Measurements from ENCODE around the gene CD300A.

Gene CD300A

GRCh38 chr17:74439691-74440567 lies 26.5 kb upstream of the CD300A start:
- no peak for DNase-seq (ENCODE audit: low read depth in 2 of 2)

- DNase-seq (ENCODE audit: low read depth in 2 of 2) = no peak
Measured at GRCh38 chr17:74441537-74441936, 24.9 kb upstream of the CD300A start.

- no peak for DNase-seq (ENCODE audit: low read depth in 2 of 2)
Measured at GRCh38 chr17:74442291-74442669, 24.2 kb upstream of the CD300A start.

GRCh38 chr17:74442670-74443515 lies 23.5 kb upstream of the CD300A start:
- DNase-seq (ENCODE audit: low read depth in 2 of 2) = no peak

- DNase-seq (ENCODE audit: low read depth in 2 of 2) = no peak
Measured at GRCh38 chr17:74443516-74444296, 22.7 kb upstream of the CD300A start.

- no peak for DNase-seq (ENCODE audit: low read depth in 2 of 2)
Measured at GRCh38 chr17:74444406-74444805, 22.0 kb upstream of the CD300A start.

- DNase-seq (ENCODE audit: low read depth in 2 of 2) = no peak
Measured at GRCh38 chr17:74445158-74445557, 21.3 kb upstream of the CD300A start.

- DNase-seq (ENCODE audit: low read depth in 2 of 2) = no peak
Measured at GRCh38 chr17:74446551-74447500, 19.6 kb upstream of the CD300A start.

- no peak for DNase-seq (ENCODE audit: low read depth in 2 of 2)
Measured at GRCh38 chr17:74447628-74448159, 18.7 kb upstream of the CD300A start.

- DNase-seq (ENCODE audit: low read depth in 2 of 2) = no peak
Measured at GRCh38 chr17:74448756-74449155, 17.7 kb upstream of the CD300A start.

GRCh38 chr17:74449306-74449705 lies 17.1 kb upstream of the CD300A start:
- DNase-seq (ENCODE audit: low read depth in 2 of 2) = no peak

GRCh38 chr17:74449773-74450172 lies 16.7 kb upstream of the CD300A start:
- DNase-seq (ENCODE audit: low read depth in 2 of 2) = no peak

- DNase-seq (ENCODE audit: low read depth in 2 of 2) = no peak
Measured at GRCh38 chr17:74450231-74450630, 16.2 kb upstream of the CD300A start.

GRCh38 chr17:74450925-74451403 lies 15.5 kb upstream of the CD300A start:
- DNase-seq (ENCODE audit: low read depth in 2 of 2) = no peak

- DNase-seq (ENCODE audit: low read depth in 2 of 2) = no peak
Measured at GRCh38 chr17:74451557-74451956, 14.9 kb upstream of the CD300A start.

- no peak for DNase-seq (ENCODE audit: low read depth in 2 of 2)
Measured at GRCh38 chr17:74452033-74452840, 14.2 kb upstream of the CD300A start.

- DNase-seq (ENCODE audit: low read depth in 2 of 2) = no peak
Measured at GRCh38 chr17:74452841-74453661, 13.4 kb upstream of the CD300A start.

GRCh38 chr17:74453665-74454196 lies 12.7 kb upstream of the CD300A start:
- DNase-seq (ENCODE audit: low read depth in 2 of 2) = no peak
